Measurements from ENCODE around the gene PCMTD2.

Gene PCMTD2

GRCh38 chr20:64254156-64254555 lies 1.4 kb upstream of the PCMTD2 start:
- no peak for DNase-seq (ENCODE audit: low spot score)
- in situ Hi-C loops (cut with MboI; ENCODE audit: low pct_unique_long_range_greater_than_20kb, low sequenced_read_pairs, unreplicated experiment): no loop called here
- TF ChIP-seq, protein P1, sequence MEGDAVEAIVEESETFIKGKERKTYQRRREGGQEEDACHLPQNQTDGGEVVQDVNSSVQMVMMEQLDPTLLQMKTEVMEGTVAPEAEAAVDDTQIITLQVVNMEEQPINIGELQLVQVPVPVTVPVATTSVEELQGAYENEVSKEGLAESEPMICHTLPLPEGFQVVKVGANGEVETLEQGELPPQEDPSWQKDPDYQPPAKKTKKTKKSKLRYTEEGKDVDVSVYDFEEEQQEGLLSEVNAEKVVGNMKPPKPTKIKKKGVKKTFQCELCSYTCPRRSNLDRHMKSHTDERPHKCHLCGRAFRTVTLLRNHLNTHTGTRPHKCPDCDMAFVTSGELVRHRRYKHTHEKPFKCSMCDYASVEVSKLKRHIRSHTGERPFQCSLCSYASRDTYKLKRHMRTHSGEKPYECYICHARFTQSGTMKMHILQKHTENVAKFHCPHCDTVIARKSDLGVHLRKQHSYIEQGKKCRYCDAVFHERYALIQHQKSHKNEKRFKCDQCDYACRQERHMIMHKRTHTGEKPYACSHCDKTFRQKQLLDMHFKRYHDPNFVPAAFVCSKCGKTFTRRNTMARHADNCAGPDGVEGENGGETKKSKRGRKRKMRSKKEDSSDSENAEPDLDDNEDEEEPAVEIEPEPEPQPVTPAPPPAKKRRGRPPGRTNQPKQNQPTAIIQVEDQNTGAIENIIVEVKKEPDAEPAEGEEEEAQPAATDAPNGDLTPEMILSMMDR (IDR thresholded peaks at IDR 0.05; ENCODE audit: extremely low read depth, insufficient read depth, missing control alignments): no peak

DNA sequence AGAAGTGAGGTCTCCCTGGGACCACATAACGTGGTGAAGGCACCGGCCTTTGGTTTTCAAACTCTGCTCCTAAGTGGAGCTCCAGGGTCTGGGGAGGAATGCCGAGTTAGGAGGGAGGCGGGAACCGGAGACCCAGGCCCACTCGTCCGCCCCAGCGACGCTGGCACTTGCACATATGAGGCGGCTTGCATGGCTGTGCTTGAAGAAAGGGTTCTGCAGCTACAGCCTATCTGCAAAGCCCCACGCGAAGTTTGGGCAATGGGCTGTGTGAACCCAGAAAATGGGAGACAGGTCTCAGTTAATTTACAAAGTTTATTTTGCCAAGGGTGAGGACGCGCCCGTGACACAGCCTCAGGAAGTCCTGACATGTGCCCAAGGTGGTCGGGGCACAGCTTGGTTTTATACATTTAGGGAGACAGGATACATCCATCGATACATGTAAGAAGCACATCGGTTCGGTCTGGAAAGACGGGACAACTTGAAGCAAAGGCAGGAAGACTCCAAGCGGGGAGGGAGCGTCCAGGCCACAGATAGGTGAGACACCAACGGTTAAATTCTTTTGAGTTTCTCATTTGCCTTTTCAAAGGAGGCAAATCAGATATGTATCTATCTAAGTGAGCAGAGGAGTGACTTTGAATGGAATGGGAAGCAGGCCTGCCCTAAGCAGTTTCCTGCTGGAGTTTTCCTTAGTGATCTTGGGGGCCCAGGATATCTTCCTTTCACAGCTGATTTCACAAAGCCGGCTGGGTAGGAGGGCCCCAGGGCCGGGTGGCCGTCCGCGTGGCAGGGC lies 782 bp upstream of the PCMTD2 start:
- TF ChIP-seq, protein P1 (IDR thresholded peaks at IDR 0.05; ENCODE audit: extremely low read depth, insufficient read depth, missing control alignments): no peak
- no peak for DNase-seq (ENCODE audit: low spot score)
- in situ Hi-C loops (cut with MboI; ENCODE audit: low pct_unique_long_range_greater_than_20kb, low sequenced_read_pairs, unreplicated experiment): no loop called here

GRCh38 chr20:64256282-64256935 lies 861 bp downstream of the PCMTD2 start:
- no peak for DNase-seq (ENCODE audit: low spot score)
- in situ Hi-C loops (cut with MboI; ENCODE audit: low pct_unique_long_range_greater_than_20kb, low sequenced_read_pairs, unreplicated experiment): no loop called here
- TF ChIP-seq, protein P1 (IDR thresholded peaks at IDR 0.05; ENCODE audit: extremely low read depth, insufficient read depth, missing control alignments): no peak

- TF ChIP-seq, protein P1 (IDR thresholded peaks at IDR 0.05; ENCODE audit: extremely low read depth, insufficient read depth, missing control alignments): no peak
- in situ Hi-C loops (cut with MboI; ENCODE audit: low pct_unique_long_range_greater_than_20kb, low sequenced_read_pairs, unreplicated experiment): no loop called here
- no peak for DNase-seq (ENCODE audit: low spot score)
Observed at GRCh38 chr20:64257107-64257757, 1.7 kb downstream of the PCMTD2 start.

- DNase-seq (ENCODE audit: low spot score): no peak
- TF ChIP-seq, protein P1 (IDR thresholded peaks at IDR 0.05; ENCODE audit: extremely low read depth, insufficient read depth, missing control alignments): no peak
- in situ Hi-C loops (cut with MboI; ENCODE audit: low pct_unique_long_range_greater_than_20kb, low sequenced_read_pairs, unreplicated experiment): no loop called here
Observed at GRCh38 chr20:64258071-64258823, 2.7 kb downstream of the PCMTD2 start.

DNA sequence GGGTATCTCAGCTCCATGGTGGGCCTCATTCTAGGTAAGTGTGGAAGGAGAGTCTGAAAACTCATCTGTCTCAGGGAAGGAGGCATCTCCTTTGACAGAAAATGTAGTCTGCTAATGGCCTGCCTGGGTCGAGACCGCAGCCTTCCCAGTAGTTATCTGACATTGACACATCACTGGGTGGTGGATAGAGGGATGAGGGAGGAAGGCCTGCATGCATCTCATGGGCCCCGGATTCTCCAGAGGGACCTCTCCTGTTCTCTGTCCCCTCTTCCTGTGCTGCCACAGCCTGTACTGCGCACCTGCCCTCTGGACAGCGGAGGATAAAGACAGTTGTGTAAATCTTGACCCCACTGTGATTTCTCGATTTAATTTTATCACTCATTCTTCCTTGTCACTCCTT lies 4.7 kb downstream of the PCMTD2 start:
- no peak for DNase-seq (ENCODE audit: low spot score)
- in situ Hi-C loops (cut with MboI; ENCODE audit: low pct_unique_long_range_greater_than_20kb, low sequenced_read_pairs, unreplicated experiment): no loop called here
- TF ChIP-seq, protein P1 (IDR thresholded peaks at IDR 0.05; ENCODE audit: extremely low read depth, insufficient read depth, missing control alignments): no peak

All from GM13977 (cell line).